ENCODE results near the gene SAMD3. TPM values are rescaled to one million over a fixed set of nuclear protein-coding genes. Genes with fewer than 3 reads are reported as not detected.

Gene SAMD3
- total RNA-seq, 1 donor from 2014 or later: 2.4 TPM

DNA sequence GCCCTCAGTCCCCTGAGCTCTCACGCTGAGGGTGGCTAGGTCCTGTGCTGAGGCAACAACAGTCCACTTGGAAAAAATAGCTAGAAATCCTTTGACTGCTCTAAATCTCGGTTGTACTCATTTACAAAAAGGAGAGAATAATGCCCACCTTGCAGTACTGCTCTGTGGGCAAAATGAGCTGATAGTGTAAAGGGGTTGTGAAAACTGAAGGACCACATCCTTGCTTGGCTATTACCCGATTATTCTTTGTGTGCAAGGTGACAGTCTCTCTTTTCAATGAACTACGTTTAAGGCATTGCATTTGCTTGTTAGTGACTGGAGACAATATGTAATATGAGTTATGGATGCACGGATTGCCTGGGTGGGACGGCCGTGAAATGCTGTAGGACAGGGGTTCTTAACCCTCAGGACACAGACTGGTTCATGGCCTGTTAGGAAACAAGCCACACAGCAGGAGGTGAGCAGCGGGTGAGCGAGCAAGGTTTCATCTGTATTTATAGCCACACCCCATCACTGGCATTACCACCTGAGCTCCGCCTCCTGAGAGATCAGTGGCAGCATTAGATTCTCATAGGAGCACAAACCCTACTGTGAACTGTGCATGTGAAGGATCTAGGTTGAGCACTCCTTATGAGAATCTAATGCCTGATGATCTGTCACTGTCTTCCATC is 14.6 kb downstream of the SAMD3 start:
- DNase-seq (ENCODE audit: extremely low spot score, unreplicated experiment): no peak

DNA sequence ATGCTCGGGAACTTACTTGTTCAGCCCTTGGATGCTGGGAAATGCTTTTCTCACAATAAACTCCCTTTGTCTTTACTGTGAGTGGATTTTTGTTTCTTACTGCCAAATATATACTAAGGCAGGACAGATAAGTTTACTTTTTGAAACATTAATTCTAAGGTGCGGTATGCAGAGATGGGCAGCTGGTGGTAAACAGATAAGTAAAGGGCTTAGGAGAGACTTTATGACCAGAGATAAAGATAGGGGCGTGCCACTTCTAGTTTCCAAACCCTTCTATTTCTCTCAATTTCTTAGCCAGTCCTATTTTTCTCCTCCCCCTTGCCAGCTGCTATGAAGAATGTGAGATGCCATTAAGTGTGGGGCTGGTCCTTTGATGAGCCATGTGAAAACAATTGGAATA is 16.3 kb downstream of the SAMD3 start:
- Mint-ChIP-seq H3K36me3 (no peaks in the 10 kb centered on the region), H3K4me1 (ENCODE audit: unreplicated experiment) (peaks cover 4% of the 10 kb centered on the region), H3K4me3 (no peak overlapping the region), H3K27ac (no peak overlapping the region), H3K27me3 (no peaks in the 10 kb centered on the region), H3K9me3 (no peaks in the 10 kb centered on the region)
- TF ChIP-seq, protein P1, sequence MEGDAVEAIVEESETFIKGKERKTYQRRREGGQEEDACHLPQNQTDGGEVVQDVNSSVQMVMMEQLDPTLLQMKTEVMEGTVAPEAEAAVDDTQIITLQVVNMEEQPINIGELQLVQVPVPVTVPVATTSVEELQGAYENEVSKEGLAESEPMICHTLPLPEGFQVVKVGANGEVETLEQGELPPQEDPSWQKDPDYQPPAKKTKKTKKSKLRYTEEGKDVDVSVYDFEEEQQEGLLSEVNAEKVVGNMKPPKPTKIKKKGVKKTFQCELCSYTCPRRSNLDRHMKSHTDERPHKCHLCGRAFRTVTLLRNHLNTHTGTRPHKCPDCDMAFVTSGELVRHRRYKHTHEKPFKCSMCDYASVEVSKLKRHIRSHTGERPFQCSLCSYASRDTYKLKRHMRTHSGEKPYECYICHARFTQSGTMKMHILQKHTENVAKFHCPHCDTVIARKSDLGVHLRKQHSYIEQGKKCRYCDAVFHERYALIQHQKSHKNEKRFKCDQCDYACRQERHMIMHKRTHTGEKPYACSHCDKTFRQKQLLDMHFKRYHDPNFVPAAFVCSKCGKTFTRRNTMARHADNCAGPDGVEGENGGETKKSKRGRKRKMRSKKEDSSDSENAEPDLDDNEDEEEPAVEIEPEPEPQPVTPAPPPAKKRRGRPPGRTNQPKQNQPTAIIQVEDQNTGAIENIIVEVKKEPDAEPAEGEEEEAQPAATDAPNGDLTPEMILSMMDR (conservative IDR thresholded peaks at IDR 0.05): no peak
- DNase-seq (ENCODE audit: extremely low spot score, unreplicated experiment): no peak

More for the DNA sequence above, 14.6 kb downstream of the SAMD3 start:
- Mint-ChIP-seq H3K27me3 (no peaks in the 10 kb centered on the region), H3K4me1 (ENCODE audit: unreplicated experiment) (peaks cover 4% of the 10 kb centered on the region), H3K4me3 (no peak overlapping the region), H3K27ac (no peak overlapping the region), H3K36me3 (no peaks in the 10 kb centered on the region), H3K9me3 (no peaks in the 10 kb centered on the region)
- TF ChIP-seq, protein P1 (conservative IDR thresholded peaks at IDR 0.05): no peak

DNA sequence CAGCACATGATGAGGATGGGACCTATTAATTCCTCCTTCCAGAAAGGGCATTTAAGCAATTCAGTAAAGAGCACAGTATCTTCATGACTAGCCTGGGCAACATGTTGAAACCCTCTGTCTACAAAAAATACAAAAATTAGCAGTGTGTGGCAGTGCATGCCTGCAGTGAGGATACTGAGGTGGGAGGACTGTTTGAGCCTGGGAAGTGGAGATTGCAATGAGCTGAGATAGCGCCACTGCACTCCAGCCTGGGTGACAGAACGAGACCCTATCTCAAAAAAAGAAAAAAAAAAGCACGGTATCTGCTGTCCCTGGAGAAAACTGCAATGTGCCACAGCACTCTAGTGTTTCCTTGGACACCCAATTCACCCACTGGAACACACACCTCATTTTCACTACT is 18.4 kb downstream of the SAMD3 start:
- H3K36me3 Mint-ChIP-seq: no peaks in the 10 kb centered on the region
- H3K9me3 Mint-ChIP-seq: no peaks in the 10 kb centered on the region
- H3K27me3 Mint-ChIP-seq: no peaks in the 10 kb centered on the region
- peaks cover 4% of the 10 kb centered on the region for H3K4me1 Mint-ChIP-seq (ENCODE audit: unreplicated experiment)
- DNase-seq (ENCODE audit: extremely low spot score, unreplicated experiment): no peak
- no peak overlapping the region for H3K27ac Mint-ChIP-seq
- TF ChIP-seq, protein P1 (conservative IDR thresholded peaks at IDR 0.05): no peak
- no peak overlapping the region for H3K4me3 Mint-ChIP-seq

DNA sequence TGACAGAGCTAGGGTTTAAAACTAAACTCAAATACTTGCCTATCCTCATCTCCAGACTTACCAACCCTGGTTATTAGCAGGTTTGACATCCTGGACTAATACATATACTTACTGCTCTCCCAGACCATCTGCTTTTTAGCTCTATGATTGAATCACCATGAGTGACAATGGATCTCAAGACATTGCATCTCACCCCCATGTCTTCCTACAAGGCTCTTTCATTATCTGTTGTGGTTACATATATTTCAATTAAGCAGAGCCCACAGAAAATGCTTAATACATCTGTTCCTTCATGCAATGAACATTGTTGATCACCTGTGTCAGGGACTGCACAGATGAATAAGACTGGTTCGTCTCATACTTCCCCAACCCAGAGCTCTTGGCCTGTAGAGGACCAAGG is 19.4 kb downstream of the SAMD3 start:
- no peak overlapping the region for H3K27ac Mint-ChIP-seq
- H3K4me3 Mint-ChIP-seq: no peak overlapping the region
- no peaks in the 10 kb centered on the region for H3K36me3 Mint-ChIP-seq
- H3K9me3 Mint-ChIP-seq: no peaks in the 10 kb centered on the region
- peaks cover 4% of the 10 kb centered on the region for H3K4me1 Mint-ChIP-seq (ENCODE audit: unreplicated experiment)
- DNase-seq (ENCODE audit: extremely low spot score, unreplicated experiment): no peak
- TF ChIP-seq, protein P1 (conservative IDR thresholded peaks at IDR 0.05): no peak
- H3K27me3 Mint-ChIP-seq: no peaks in the 10 kb centered on the region

DNA sequence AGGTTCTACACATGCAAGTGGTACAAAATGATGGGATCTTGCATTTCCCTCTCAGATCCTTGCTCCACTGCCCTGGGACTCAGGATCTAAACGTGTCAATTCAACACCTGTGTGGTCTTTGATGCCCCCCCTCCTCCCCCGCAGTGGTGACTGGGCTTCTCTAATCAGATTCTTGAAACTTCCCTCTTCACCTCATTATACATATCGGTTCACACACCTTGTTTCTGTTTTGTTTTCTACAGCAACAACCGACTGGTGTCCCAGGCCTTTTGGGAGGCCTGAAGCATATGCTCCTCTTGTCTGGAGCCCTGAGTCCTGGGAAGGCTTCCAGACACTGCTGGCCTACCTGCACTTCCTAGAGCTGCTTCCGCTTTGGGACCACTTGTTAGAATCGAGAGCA is 20.0 kb downstream of the SAMD3 start:
- no peaks in the 10 kb centered on the region for H3K9me3 Mint-ChIP-seq
- H3K36me3 Mint-ChIP-seq: no peaks in the 10 kb centered on the region
- H3K4me1 Mint-ChIP-seq (ENCODE audit: unreplicated experiment): peaks cover 4% of the 10 kb centered on the region
- TF ChIP-seq, protein P1 (conservative IDR thresholded peaks at IDR 0.05): no peak
- H3K27me3 Mint-ChIP-seq: no peaks in the 10 kb centered on the region
- no peak overlapping the region for H3K4me3 Mint-ChIP-seq
- DNase-seq (ENCODE audit: extremely low spot score, unreplicated experiment): no peak
- no peak overlapping the region for H3K27ac Mint-ChIP-seq
